Measurements from ENCODE around the gene PACRG. TPM values are rescaled to one million over a fixed set of nuclear protein-coding genes. Genes with fewer than 3 reads are reported as not detected.

Gene PACRG
- total and polyA plus RNA-seq, 2 donors (not counting 3 experiments of a cell fraction or from before 2014, with no cell fraction given), result 0.08 TPM; not detected in 1

DNA sequence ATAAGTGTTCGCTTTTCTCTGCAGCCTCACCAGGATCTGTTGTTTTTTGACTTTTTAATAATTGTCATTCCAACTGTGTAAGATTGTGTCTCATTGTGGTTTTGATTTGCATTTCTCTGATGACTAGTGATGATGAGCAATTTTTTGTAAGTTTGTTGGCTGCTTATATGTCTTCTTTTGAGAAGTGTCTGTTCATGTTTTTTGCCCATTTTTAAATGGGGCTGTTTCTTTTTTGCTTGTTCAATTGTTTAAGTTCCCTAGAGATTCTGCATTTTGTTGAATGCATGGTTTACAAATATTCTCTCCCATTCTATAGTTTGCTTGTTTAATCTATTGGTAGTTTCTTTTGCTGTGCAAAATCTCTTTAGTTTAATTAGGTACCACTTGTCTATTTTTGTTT is 295.9 kb downstream of the PACRG start:
- H2AFZ ChIP-seq (ENCODE audit: low read depth, low read length), result no peak overlapping the region
- DNase-seq (ENCODE audit: low read depth, low spot score) (no peak), FAIRE-seq (no peak)
- no peaks in the 10 kb centered on the region for H3K9me1 ChIP-seq (replicated peaks; ENCODE audit: control insufficient read depth, extremely low read depth, insufficient read depth, low read length)
- POLR2A ChIA-PET, result no interaction called here
- no peak for TF ChIP-seq POLR2A (IDR thresholded peaks at IDR 0.05; ENCODE audit: low read depth, low read length)
- TF ChIP-seq, protein P1, sequence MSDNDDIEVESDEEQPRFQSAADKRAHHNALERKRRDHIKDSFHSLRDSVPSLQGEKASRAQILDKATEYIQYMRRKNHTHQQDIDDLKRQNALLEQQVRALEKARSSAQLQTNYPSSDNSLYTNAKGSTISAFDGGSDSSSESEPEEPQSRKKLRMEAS (IDR thresholded peaks at IDR 0.05; ENCODE audit: insufficient read depth, insufficient read length), result no peak
- no peaks in the 10 kb centered on the region for H3K79me2 ChIP-seq (ENCODE audit: control insufficient read depth, insufficient read depth, low read length)
- BruUV-seq (replicated peaks), result no TSS peak
- CTCF ChIA-PET, result no interaction called here
- H3K36me3 ChIP-seq (ENCODE audit: control insufficient read depth in 2 of 2, extremely low read depth in 1 of 2, insufficient read depth in 2 of 2, low read length in 2 of 2), result no peaks in the 10 kb centered on the region
- intact Hi-C loops (cut with micrococcal nuclease), result no loop called here
- H3K4me2 ChIP-seq (ENCODE audit: insufficient read depth, low read length), result no peak overlapping the region
- dilution Hi-C loops (cut with MboI; ENCODE audit: extremely low pct_ligation_motif_present, low sequenced_read_pairs), result no loop called here
- no peak overlapping the region for H3K9ac ChIP-seq (replicated peaks; ENCODE audit: extremely low read depth, insufficient read depth, low read length)
- no peaks in the 10 kb centered on the region for H3K27me3 ChIP-seq (ENCODE audit: control insufficient read depth in 2 of 2, insufficient read depth in 2 of 2, low read length in 2 of 2)
- H3K27ac ChIP-seq (ENCODE audit: insufficient read depth, low read depth, low read length), result no peak overlapping the region
- no peaks in the 10 kb centered on the region for H4K20me1 ChIP-seq (replicated peaks; ENCODE audit: control insufficient read depth, extremely low read depth, insufficient read depth, low read length)
- no peaks in the 10 kb centered on the region for H3K4me1 ChIP-seq (ENCODE audit: control insufficient read depth, extremely low read depth, insufficient read depth, low read length)
- no peaks in the 10 kb centered on the region for H3K9me3 ChIP-seq (replicated peaks; ENCODE audit: control insufficient read depth, insufficient read depth, low read length)
- no peak overlapping the region for H3K4me3 ChIP-seq (replicated peaks in 1 of 3; ENCODE audit: insufficient read depth in 1 of 3, low read depth in 1 of 3, low read length in 3 of 3)

DNA sequence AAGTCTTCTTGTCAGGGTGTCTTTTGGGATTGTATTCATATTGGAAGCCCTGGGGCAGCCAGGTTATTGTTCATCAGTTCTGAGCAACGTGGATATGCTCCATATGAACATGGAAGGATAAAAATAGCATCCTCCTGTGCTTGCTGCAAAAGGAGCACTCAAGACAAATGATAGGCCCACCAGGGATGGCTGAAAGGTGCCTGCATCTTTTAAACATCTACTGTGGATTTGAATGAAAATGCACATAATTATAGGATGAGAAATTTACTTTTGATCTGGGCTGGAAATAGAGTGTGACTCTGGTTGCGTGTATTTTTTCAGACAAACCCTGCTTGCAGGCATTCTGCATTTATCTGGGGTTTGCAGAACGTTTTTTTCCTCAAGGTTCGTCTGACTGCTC is 299.1 kb downstream of the PACRG start:
- POLR2A ChIA-PET, result no interaction called here

More for the DNA sequence above, 299.1 kb downstream of the PACRG start:
- Histone ChIP-seq H3K36me3 (ENCODE audit: control insufficient read depth in 2 of 2, extremely low read depth in 1 of 2, insufficient read depth in 2 of 2, low read length in 2 of 2) (no peaks in the 10 kb centered on the region), H3K9me1 (replicated peaks; ENCODE audit: control insufficient read depth, extremely low read depth, insufficient read depth, low read length) (no peaks in the 10 kb centered on the region), H3K9me3 (replicated peaks; ENCODE audit: control insufficient read depth, insufficient read depth, low read length) (no peaks in the 10 kb centered on the region), H3K9ac (replicated peaks; ENCODE audit: extremely low read depth, insufficient read depth, low read length) (no peak overlapping the region), H3K4me3 (replicated peaks in 1 of 3; ENCODE audit: insufficient read depth in 1 of 3, low read depth in 1 of 3, low read length in 3 of 3) (no peak overlapping the region), H2AFZ (ENCODE audit: low read depth, low read length) (no peak overlapping the region), H3K4me1 (ENCODE audit: control insufficient read depth, extremely low read depth, insufficient read depth, low read length) (no peaks in the 10 kb centered on the region), H3K27ac (ENCODE audit: insufficient read depth, low read depth, low read length) (no peak overlapping the region), H3K4me2 (ENCODE audit: insufficient read depth, low read length) (no peak overlapping the region), H3K79me2 (ENCODE audit: control insufficient read depth, insufficient read depth, low read length) (no peaks in the 10 kb centered on the region), H3K27me3 (ENCODE audit: control insufficient read depth in 2 of 2, insufficient read depth in 2 of 2, low read length in 2 of 2) (no peaks in the 10 kb centered on the region), H4K20me1 (replicated peaks; ENCODE audit: control insufficient read depth, extremely low read depth, insufficient read depth, low read length) (no peaks in the 10 kb centered on the region)
- FAIRE-seq (no peak), DNase-seq (ENCODE audit: low read depth, low spot score) (no peak)
- no peak for TF ChIP-seq POLR2A (IDR thresholded peaks at IDR 0.05; ENCODE audit: low read depth, low read length)
- TF ChIP-seq JUN (IDR thresholded peaks at IDR 0.05; ENCODE audit: borderline replicate concordance, insufficient read depth, insufficient read length, low read depth), result no peak
- no peak for TF ChIP-seq GATA2 (IDR thresholded peaks at IDR 0.05; ENCODE audit: insufficient read depth, insufficient read length, low read depth, low read length)
- TF ChIP-seq EZH2 (IDR thresholded peaks at IDR 0.05; ENCODE audit: borderline replicate concordance, low read depth, low read length, severe bottlenecking), result no peak
- TF ChIP-seq, protein P1 (IDR thresholded peaks at IDR 0.05; ENCODE audit: insufficient read depth, insufficient read length), result no peak
- no peak for TF ChIP-seq POLR2AphosphoS5 (IDR thresholded peaks at IDR 0.05; ENCODE audit: insufficient read depth, low read depth, low read length)
- TF ChIP-seq, protein P2, sequence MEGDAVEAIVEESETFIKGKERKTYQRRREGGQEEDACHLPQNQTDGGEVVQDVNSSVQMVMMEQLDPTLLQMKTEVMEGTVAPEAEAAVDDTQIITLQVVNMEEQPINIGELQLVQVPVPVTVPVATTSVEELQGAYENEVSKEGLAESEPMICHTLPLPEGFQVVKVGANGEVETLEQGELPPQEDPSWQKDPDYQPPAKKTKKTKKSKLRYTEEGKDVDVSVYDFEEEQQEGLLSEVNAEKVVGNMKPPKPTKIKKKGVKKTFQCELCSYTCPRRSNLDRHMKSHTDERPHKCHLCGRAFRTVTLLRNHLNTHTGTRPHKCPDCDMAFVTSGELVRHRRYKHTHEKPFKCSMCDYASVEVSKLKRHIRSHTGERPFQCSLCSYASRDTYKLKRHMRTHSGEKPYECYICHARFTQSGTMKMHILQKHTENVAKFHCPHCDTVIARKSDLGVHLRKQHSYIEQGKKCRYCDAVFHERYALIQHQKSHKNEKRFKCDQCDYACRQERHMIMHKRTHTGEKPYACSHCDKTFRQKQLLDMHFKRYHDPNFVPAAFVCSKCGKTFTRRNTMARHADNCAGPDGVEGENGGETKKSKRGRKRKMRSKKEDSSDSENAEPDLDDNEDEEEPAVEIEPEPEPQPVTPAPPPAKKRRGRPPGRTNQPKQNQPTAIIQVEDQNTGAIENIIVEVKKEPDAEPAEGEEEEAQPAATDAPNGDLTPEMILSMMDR (IDR thresholded peaks at IDR 0.05; ENCODE audit: extremely low read depth in 1 of 2, insufficient read depth in 1 of 2, low read depth in 1 of 2, low read length in 2 of 2), result no peak
- no peak for TF ChIP-seq MYC (IDR thresholded peaks at IDR 0.05; ENCODE audit: low read depth, low read length)
- TF ChIP-seq FOS (IDR thresholded peaks at IDR 0.05; ENCODE audit: borderline replicate concordance, insufficient read depth, low read length), result no peak
- intact Hi-C loops (cut with micrococcal nuclease), result no loop called here
- CTCF ChIA-PET, result no interaction called here
- no TSS peak for BruUV-seq (replicated peaks)
- dilution Hi-C loops (cut with MboI; ENCODE audit: extremely low pct_ligation_motif_present, low sequenced_read_pairs), result no loop called here
